Sigmoid colon (tissue), 7 donors: Measurements from ENCODE around the gene NKAPL. TPM values are rescaled to one million over a fixed set of nuclear protein-coding genes. Genes with fewer than 3 reads are reported as not detected.

Source experiments
- DNase-seq: peaks from one replicate; pipeline ENCODE4 v3.0.0-alpha.2; 2019
- H3K27ac ChIP-seq, 4 donors: fragments of 200-600 bp; sonication (generic); one replicate each; pipeline ENCODE4 v1.5.1; 2016 to 2019; ENCODE audit warnings: mild to moderate bottlenecking in 1 of 4
- H3K27me3 ChIP-seq, 3 donors: fragments of 200-600 bp; sonication (generic); one replicate each; pipeline ENCODE4 v1.5.1; 2019; ENCODE audit warnings: mild to moderate bottlenecking in 1 of 3
- H3K36me3 ChIP-seq, 4 donors: fragments of 200-600 bp; sonication (generic); one replicate each; pipeline ENCODE4 v1.5.1; 2016 to 2019
- H3K4me1 ChIP-seq, 4 donors: fragments of 200-600 bp; sonication (generic); one replicate each; pipeline ENCODE4 v1.5.1; 2017 to 2019
- H3K4me3 ChIP-seq, 4 donors: fragments of 200-600 bp; sonication (generic); one replicate each; pipeline ENCODE4 v1.5.1; 2017 to 2019; ENCODE audit warnings: mild to moderate bottlenecking in 2 of 4, moderate library complexity in 1 of 4
- H3K9me3 ChIP-seq, 4 donors: fragments of 200-600 bp in 3 of 4; sonication (generic) in 3 of 4; one replicate each; pipeline versions ENCODE4 v1.5.1 to v1.6.1; 2013 to 2019
- EP300 ChIP-seq, 4 donors: sonication (generic); formaldehyde crosslinking; IDR thresholded peaks; one replicate each; pipeline ENCODE4 v1.6.1; 2017; ENCODE audit warnings: antibody characterized with exemption in 4 of 4
- POLR2A ChIP-seq, 2 donors: fragments of 450-650 bp; IDR thresholded peaks; one replicate each; pipeline ENCODE4 v1.6.1; 2016; ENCODE audit warnings: antibody characterized with exemption in 2 of 2, mild to moderate bottlenecking in 2 of 2, moderate library complexity in 2 of 2
- POLR2AphosphoS5 ChIP-seq, 4 donors: sonication (generic); formaldehyde crosslinking; IDR thresholded peaks; one replicate each; pipeline ENCODE4 v1.6.1; 2017; ENCODE audit warnings: antibody characterized with exemption in 4 of 4
- WGBS, 2 donors: extraction: QIAGEN DNeasy Blood & Tissue Kit; methylation state at CpG; one replicate each; pipeline ENCODE4 v1.1.7; 2013; 5-methylcytosine and 5-hydroxymethylcytosine counted together
- intact Hi-C: fragments of 100-400 bp; cut with DNase I; formaldehyde crosslinking; loops from one replicate; pipeline ENCODE4 v1.15.1; 2023
- polyA plus RNA-seq, 3 donors: library from polyadenylated mRNA; stranded (reverse); fragments of 200-250 nt; gene quantifications; one replicate each; pipeline ENCODE4 v1.2.3, GENCODE V29; 2013
- total RNA-seq, 4 donors: library from RNA; depleted of rRNA; stranded (reverse); fragments of >200 nt; gene quantifications; one replicate each; pipeline ENCODE4 v1.1.0, GENCODE V29; 2016
- TF ChIP-seq, protein P1 (sequence below), 4 experiments: fragments of 450-650 bp in 3 of 4; fragments of 200-600 bp in 1 of 4; IDR thresholded peaks; one replicate each; pipeline ENCODE4 v1.5.1; 2016 to 2019; ENCODE audit warnings: antibody characterized with exemption in 4 of 4, mild to moderate bottlenecking in 3 of 4, moderate library complexity in 2 of 4
- donor health status: healthy with polysubstance abuse.
- donor health status: Bipolar disorder and iron deficiency.
- donor health status: healthy.

Gene NKAPL
- total and polyA plus RNA-seq, 7 donors, result 0.55 to 7.5 (median 2.7) TPM; not detected in 1

DNA sequence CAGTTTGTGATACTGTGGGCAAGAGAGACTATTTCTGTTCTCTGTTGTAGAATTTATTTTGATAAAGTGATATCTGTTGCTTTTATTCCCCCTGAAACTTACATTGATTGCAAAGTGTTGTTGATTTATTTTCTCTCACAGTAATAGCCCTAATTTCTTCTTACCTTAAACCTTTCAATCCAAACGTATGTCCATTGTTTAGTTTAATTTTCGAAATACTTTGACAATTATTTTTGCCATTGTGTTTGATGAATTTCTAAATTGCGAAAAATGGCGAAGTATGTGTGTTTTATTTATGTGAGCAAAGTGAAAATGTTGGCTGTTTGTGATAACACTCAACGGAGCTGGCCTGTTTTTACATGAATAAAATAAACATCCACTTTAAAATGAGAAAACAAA, 7.5 kb downstream of the NKAPL start:
- no peaks in the 10 kb centered on the region for H3K9me3 ChIP-seq
- WGBS, 2 donors, result 5 to 12% methylated on average over 5 of the region's 5 CpGs
- H3K4me1 ChIP-seq, result peaks cover 0 to 32% (median 22%) of the 10 kb centered on the region in 4 donors
- no peak for TF ChIP-seq POLR2AphosphoS5 (IDR thresholded peaks at IDR 0.05)
- TF ChIP-seq EP300 (IDR thresholded peaks at IDR 0.05), result no peak
- TF ChIP-seq, protein P1, sequence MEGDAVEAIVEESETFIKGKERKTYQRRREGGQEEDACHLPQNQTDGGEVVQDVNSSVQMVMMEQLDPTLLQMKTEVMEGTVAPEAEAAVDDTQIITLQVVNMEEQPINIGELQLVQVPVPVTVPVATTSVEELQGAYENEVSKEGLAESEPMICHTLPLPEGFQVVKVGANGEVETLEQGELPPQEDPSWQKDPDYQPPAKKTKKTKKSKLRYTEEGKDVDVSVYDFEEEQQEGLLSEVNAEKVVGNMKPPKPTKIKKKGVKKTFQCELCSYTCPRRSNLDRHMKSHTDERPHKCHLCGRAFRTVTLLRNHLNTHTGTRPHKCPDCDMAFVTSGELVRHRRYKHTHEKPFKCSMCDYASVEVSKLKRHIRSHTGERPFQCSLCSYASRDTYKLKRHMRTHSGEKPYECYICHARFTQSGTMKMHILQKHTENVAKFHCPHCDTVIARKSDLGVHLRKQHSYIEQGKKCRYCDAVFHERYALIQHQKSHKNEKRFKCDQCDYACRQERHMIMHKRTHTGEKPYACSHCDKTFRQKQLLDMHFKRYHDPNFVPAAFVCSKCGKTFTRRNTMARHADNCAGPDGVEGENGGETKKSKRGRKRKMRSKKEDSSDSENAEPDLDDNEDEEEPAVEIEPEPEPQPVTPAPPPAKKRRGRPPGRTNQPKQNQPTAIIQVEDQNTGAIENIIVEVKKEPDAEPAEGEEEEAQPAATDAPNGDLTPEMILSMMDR (IDR thresholded peaks at IDR 0.05), result no peak
- H3K4me3 ChIP-seq, result peak overlapping the region; percentile 68 to 80 (median 73)
- peaks cover 0 to 1% (median under 1%) of the 10 kb centered on the region in 4 donors for H3K36me3 ChIP-seq
- H3K27me3 ChIP-seq, result no peaks in the 10 kb centered on the region
- DNase-seq, result no peak
- H3K27ac ChIP-seq, result peak overlapping the region; percentile 83 to 91 (median 88)
- intact Hi-C loops, result loop anchor here (5.0 kb wide), 2 partner anchors 71 to 129 kb away; partner anchors contain the start of gene ZSCAN31

DNA sequence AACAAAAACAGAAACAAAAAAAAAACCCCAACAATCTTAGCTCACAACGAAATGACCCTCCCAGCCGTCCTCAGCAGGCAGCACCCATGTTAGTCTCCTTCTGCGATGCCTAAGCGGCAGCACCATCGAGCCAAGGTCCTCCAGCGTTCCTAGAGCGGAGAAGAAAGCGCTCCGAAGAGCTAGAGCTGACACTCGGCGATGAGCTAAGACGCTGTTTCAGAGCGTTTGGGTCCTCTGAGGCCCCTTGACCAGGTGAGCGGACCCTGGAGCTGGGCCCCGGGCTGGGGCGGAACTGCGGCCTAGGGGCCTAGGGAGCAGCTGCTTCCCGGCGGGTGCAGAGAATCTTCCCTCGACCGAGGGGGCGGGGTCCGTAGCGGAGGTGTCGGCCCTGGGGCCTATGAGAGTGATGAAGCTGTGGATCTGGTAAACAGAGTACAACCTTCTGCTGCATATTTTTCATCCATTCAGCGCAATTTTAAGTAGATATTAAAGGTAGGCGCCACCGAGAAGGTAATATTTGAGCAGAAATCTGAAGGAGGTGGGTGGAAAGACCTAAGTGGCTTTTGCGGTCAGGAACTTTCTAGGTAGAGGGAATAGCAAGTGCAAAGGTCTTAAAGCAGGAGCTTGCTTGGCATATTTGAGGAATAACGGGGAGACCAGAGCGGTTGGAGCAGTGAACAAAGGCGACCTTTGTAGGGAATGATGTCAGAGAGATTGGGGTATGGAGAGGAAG, 8.0 kb downstream of the NKAPL start, which contains the start of gene ZSCAN26:
ZSCAN26 (plus strand) TSS at position 182 of the 733 bp plus-strand sequence. CDS start 4,777 bp downstream, outside the sequence.
- WGBS, 2 donors, result 0% methylated on average over 32 of the region's 32 CpGs
- H3K9me3 ChIP-seq, result no peaks in the 10 kb centered on the region
- H3K27me3 ChIP-seq, result no peaks in the 10 kb centered on the region
- peaks cover 0 to 32% (median 22%) of the 10 kb centered on the region in 4 donors for H3K4me1 ChIP-seq
- H3K4me3 ChIP-seq, result peak within 1 kb of the TSS; percentile 68 to 80 (median 73)
- H3K36me3 ChIP-seq, result peaks cover 0 to 7% (median 5%) of the 10 kb centered on the region in 4 donors
- intact Hi-C loops, result loop anchor here (5.0 kb wide), 2 partner anchors 70 to 130 kb away; partner anchors contain the start of gene ZSCAN31
- peak within 1 kb of the TSS; percentile 83 to 91 (median 88) for H3K27ac ChIP-seq
- TF ChIP-seq, protein P1 (IDR thresholded peaks at IDR 0.05), result no peak
- TF ChIP-seq POLR2A (IDR thresholded peaks at IDR 0.05) (peak; percentile 52 to 55), EP300 (IDR thresholded peaks at IDR 0.05) (no peak), POLR2AphosphoS5 (IDR thresholded peaks at IDR 0.05) (peak; percentile 61 to 79 (median 69))
- DNase-seq, result peak; percentile 90

DNA sequence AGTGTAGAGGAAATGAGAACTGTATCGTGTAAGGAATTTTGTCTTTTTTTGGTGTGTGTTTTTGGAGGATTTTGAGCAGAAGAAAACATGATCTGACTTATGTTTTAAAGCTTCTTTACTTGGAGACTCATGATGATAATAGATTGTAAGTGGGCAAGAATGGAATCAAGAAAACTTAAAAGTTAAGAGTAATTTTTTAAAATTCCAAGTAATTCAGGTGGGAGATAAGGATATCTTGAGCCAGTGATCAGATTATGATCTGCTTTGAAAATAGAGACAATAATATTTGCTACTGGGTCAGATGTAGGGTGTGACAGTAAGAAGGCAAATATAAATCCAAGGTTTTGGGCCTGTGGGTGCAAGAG, 8.6 kb downstream of the NKAPL start:
- peak overlapping the region; percentile 83 to 91 (median 88) for H3K27ac ChIP-seq
- WGBS, 2 donors, result 3 to 4% methylated on average over 1 of the region's 1 CpG
- no peak for TF ChIP-seq POLR2A (IDR thresholded peaks at IDR 0.05)
- peak overlapping the region; percentile 68 to 80 (median 73) for H3K4me3 ChIP-seq
- intact Hi-C loops, result loop anchor here (5.0 kb wide), 2 partner anchors 70 to 130 kb away; partner anchors contain the start of gene ZSCAN31
- no peaks in the 10 kb centered on the region for H3K27me3 ChIP-seq
- H3K9me3 ChIP-seq, result no peaks in the 10 kb centered on the region
- no peak for DNase-seq
- peaks cover 0 to 12% (median 10%) of the 10 kb centered on the region in 4 donors for H3K36me3 ChIP-seq
- peaks cover 0 to 32% (median 22%) of the 10 kb centered on the region in 4 donors for H3K4me1 ChIP-seq

DNA sequence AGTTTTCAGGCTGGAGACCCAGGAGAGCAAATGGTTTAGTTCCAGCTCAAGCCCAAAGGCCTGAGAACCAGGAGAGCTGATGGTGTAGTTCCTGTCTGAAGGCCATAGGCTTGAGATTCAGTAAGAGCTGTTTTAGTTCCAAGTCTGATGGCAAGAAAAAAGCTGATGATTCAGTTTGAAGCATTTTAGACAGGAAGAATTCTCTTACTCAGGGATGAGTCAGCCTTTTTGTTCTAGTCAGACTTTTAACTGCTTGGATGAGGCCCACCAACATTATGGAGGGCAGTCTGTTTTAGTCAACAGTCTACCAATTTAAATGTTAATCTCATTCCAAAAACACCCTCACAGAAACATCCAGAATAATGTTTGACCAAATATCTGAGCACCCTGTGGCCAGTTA, 10.4 kb downstream of the NKAPL start:
- H3K27me3 ChIP-seq, result no peaks in the 10 kb centered on the region
- H3K4me3 ChIP-seq, result no peak overlapping the region
- H3K9me3 ChIP-seq, result no peaks in the 10 kb centered on the region
- no peak for TF ChIP-seq POLR2AphosphoS5 (IDR thresholded peaks at IDR 0.05)
- TF ChIP-seq, protein P1 (IDR thresholded peaks at IDR 0.05), result no peak
- TF ChIP-seq POLR2A (IDR thresholded peaks at IDR 0.05), result no peak
- no peak for TF ChIP-seq EP300 (IDR thresholded peaks at IDR 0.05)
- H3K27ac ChIP-seq, result peak overlapping the region in 1 of 4 donors; percentile 36
- intact Hi-C loops, result loop anchor here (5.0 kb wide), 2 partner anchors 68 to 132 kb away; partner anchors contain the start of gene ZSCAN31
- peaks cover 0 to 32% (median 22%) of the 10 kb centered on the region in 4 donors for H3K4me1 ChIP-seq
- peaks cover 7 to 29% (median 21%) of the 10 kb centered on the region in 4 donors for H3K36me3 ChIP-seq
- DNase-seq, result no peak

DNA sequence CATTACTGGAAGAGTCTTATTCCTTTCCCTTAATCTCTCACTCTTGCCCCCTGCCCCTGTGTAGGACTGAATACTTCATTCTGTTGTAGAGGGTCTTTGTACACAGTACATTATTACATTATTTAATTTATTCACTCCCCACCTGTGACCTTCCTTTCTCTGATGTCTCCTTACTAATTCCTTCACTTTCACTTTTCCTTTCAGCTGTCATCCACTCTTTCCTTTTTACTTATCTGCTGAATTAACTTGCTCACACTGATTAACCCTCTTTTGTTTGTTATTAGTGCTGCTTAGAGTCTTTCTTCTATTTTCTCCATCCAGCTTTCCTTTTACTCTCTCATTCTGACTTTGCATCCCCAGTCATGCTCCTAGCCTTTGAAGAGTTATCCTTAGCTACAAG, 15.8 kb downstream of the NKAPL start:
- peaks cover 11 to 60% (median 38%) of the 10 kb centered on the region in 4 donors for H3K36me3 ChIP-seq
- TF ChIP-seq POLR2A (IDR thresholded peaks at IDR 0.05), result no peak
- TF ChIP-seq, protein P1 (IDR thresholded peaks at IDR 0.05), result no peak

More for the DNA sequence above, 15.8 kb downstream of the NKAPL start:
- no peak for DNase-seq
- no peak overlapping the region for H3K4me3 ChIP-seq
- intact Hi-C loops, result no loop called here
- H3K4me1 ChIP-seq, result peaks cover 0 to 6% (median under 1%) of the 10 kb centered on the region in 4 donors
- H3K9me3 ChIP-seq, result no peaks in the 10 kb centered on the region
- H3K27ac ChIP-seq, result no peak overlapping the region
- H3K27me3 ChIP-seq, result no peaks in the 10 kb centered on the region
